OCI-LY7 (cell line): ENCODE measurements around the gene CWC27. TPM values are rescaled to one million over a fixed set of nuclear protein-coding genes. Genes with fewer than 3 reads are reported as not detected.
"Not testable (repeated sequence)": the region's sequence is repeated elsewhere in the genome, so short reads cannot be mapped to it uniquely, and the experiment has no call there.

Source experiments
- BruUV-seq: library from RNA; stranded (reverse); fragments of 400-500 nt; replicated peaks from 2 replicates; lab custom pipeline; 2021; lab: Mats Ljungman, UMichigan
- CTCF ChIA-PET: fragments of 300-600 bp; sonication (Branson Sonifier 250); formaldehyde crosslinking; loops from one replicate; lab custom pipeline; 2022; ENCODE audit warnings: antibody characterized with exemption; ENCODE audit not compliant: unreplicated experiment; lab: Charles Lee
- POLR2A ChIA-PET: fragments of 300-600 bp; sonication (Branson Sonifier 250); formaldehyde crosslinking; loops from one replicate; lab custom pipeline; 2022; ENCODE audit warnings: antibody characterized with exemption; lab: Charles Lee
- DNase-seq: peaks from one replicate; pipeline ENCODE4 v3.0.0-alpha.2; 2015; ENCODE audit warnings: low spot score
- H2AFZ ChIP-seq: fragments of 200-600 bp; sonication (generic), shearing (Covaris generic); 2 replicates; pipeline ENCODE4 v1.6.1; 2014; ENCODE audit warnings: mild to moderate bottlenecking, antibody characterized with exemption, low read length, moderate library complexity
- H3K27ac ChIP-seq: fragments of 200-600 bp; sonication (generic); 2 replicates; pipeline ENCODE4 v1.5.1; 2014; ENCODE audit warnings: mixed run types, low read depth, mild to moderate bottlenecking, moderate library complexity, low read length, inconsistent platforms; ENCODE audit not compliant: poor library complexity, severe bottlenecking
- H3K36me3 ChIP-seq: fragments of 200-600 bp; sonication (generic); 2 replicates; pipeline ENCODE4 v1.6.1; 2014; ENCODE audit warnings: mild to moderate bottlenecking, antibody characterized with exemption, low read length, moderate library complexity, mixed read lengths; ENCODE audit not compliant: insufficient read depth
- H3K4me1 ChIP-seq: fragments of 200-600 bp; sonication (generic); 2 replicates; pipeline ENCODE4 v1.5.1; 2014; ENCODE audit warnings: mild to moderate bottlenecking, low read length; ENCODE audit not compliant: insufficient read depth, poor library complexity, severe bottlenecking
- H3K4me2 ChIP-seq: fragments of 200-600 bp; sonication (generic); 2 replicates; pipeline ENCODE4 v1.6.1; 2014; ENCODE audit warnings: mild to moderate bottlenecking, low read length
- H3K4me3 ChIP-seq: fragments of 200-600 bp; sonication (generic); 2 replicates; pipeline ENCODE4 v1.5.1; 2014; ENCODE audit warnings: mild to moderate bottlenecking, low read depth, low read length; ENCODE audit not compliant: poor library complexity, severe bottlenecking
- H3K79me2 ChIP-seq: fragments of 200-600 bp; sonication (generic); 2 replicates; pipeline ENCODE4 v1.6.1; 2016; ENCODE audit warnings: low read depth, mild to moderate bottlenecking, low read length, moderate library complexity, mixed read lengths; ENCODE audit not compliant: insufficient read depth
- H3K9me2 ChIP-seq: fragments of 200-600 bp; sonication (generic); 2 replicates; pipeline ENCODE4 v1.6.1; 2016; ENCODE audit warnings: mild to moderate bottlenecking, low read length, mixed read lengths; ENCODE audit not compliant: insufficient read depth
- H3K9me3 ChIP-seq: fragments of 200-600 bp; sonication (generic); 2 replicates; pipeline ENCODE4 v1.6.1; 2014; ENCODE audit warnings: mild to moderate bottlenecking, mixed run types, low read length, mixed read lengths
- H4K20me1 ChIP-seq: fragments of 200-600 bp; sonication (generic); 2 replicates; pipeline ENCODE4 v1.6.1; 2014; ENCODE audit warnings: mild to moderate bottlenecking, antibody characterized with exemption, low read length, moderate library complexity, mixed read lengths; ENCODE audit not compliant: insufficient read depth
- CTCF ChIP-seq: fragments of 200-600 bp; sonication (generic); conservative IDR thresholded peaks from 2 replicates; pipeline ENCODE4 v1.5.1; 2014; ENCODE audit warnings: mild to moderate bottlenecking, antibody characterized with exemption, low read length, moderate library complexity, mixed read lengths
- EZH2phosphoT487 ChIP-seq: fragments of 200-600 bp; sonication (generic); IDR thresholded peaks from 2 replicates; pipeline ENCODE4 v1.6.1; 2018; ENCODE audit warnings: low read depth, borderline replicate concordance, mild to moderate bottlenecking, mixed run types, antibody characterized with exemption, low read length, moderate library complexity, mixed read lengths
- intact Hi-C: fragments of 100-400 bp; cut with micrococcal nuclease; formaldehyde crosslinking; loops from one replicate; pipeline ENCODE4 v1.10.0; 2022; ENCODE audit not compliant: unreplicated experiment
- total RNA-seq, 2 experiments: library from RNA; depleted of rRNA in 1 of 2; stranded (reverse); fragments of >200 nt in 1 of 2; shearing (Covaris generic) in 1 of 2; gene quantifications; 2 replicates each; pipeline ENCODE4 v1.2.3, GENCODE V29; 2014 to 2022

CWC27 gene
- total RNA-seq, 2 experiments from 2014 or later, result 15.4 to 33.1 TPM

- Histone ChIP-seq H3K4me2 (no peak overlapping the region), H3K9me3 (no peaks in the 10 kb centered on the region), H2AFZ (no peak overlapping the region), H3K79me2 (no peaks in the 10 kb centered on the region), H3K4me1 (peaks cover 5% of the 10 kb centered on the region), H3K27ac (no peak overlapping the region), H3K4me3 (no peak overlapping the region), H3K9me2 (no peaks in the 10 kb centered on the region), H3K36me3 (peaks cover 3% of the 10 kb centered on the region), H4K20me1 (no peaks in the 10 kb centered on the region)
- no TSS peak for BruUV-seq
- no peak for TF ChIP-seq CTCF
- intact Hi-C loops, result no loop called here
- POLR2A ChIA-PET, result interaction anchor here (0.5 kb wide), 1 partner anchor 1245 kb away, joined by 6 read pairs; no protein-coding TSS in a partner anchor
- no peak for DNase-seq
- CTCF ChIA-PET, result no interaction called here
Measured at GRCh38 chr5:64826541-64826940, 57.8 kb downstream of the CWC27 start.

- no peak for TF ChIP-seq CTCF
- TF ChIP-seq EZH2phosphoT487, result no peak
- no TSS peak for BruUV-seq
- H4K20me1 ChIP-seq, result no peaks in the 10 kb centered on the region
- no peak overlapping the region for H2AFZ ChIP-seq
- H3K9me2 ChIP-seq, result no peaks in the 10 kb centered on the region
- H3K36me3 ChIP-seq, result peaks cover 3% of the 10 kb centered on the region
- no peaks in the 10 kb centered on the region for H3K9me3 ChIP-seq
- no peaks in the 10 kb centered on the region for H3K79me2 ChIP-seq
- no peak for DNase-seq
- POLR2A ChIA-PET, result interaction anchor here (0.6 kb wide), 2 partner anchors 9 to 20 kb away, joined by 3 read pairs; no protein-coding TSS in a partner anchor
- no peak overlapping the region for H3K27ac ChIP-seq
- H3K4me2 ChIP-seq, result no peak overlapping the region
- CTCF ChIA-PET, result no interaction called here
- H3K4me1 ChIP-seq, result no peaks in the 10 kb centered on the region
- intact Hi-C loops, result no loop called here
- no peak overlapping the region for H3K4me3 ChIP-seq
Measured at GRCh38 chr5:64827703-64828102, 59.0 kb downstream of the CWC27 start.

GRCh38 chr5:64830650-64831049 lies 61.9 kb downstream of the CWC27 start:
- H3K4me2 ChIP-seq, H3K27ac ChIP-seq, H3K9me2 ChIP-seq, H2AFZ ChIP-seq, H3K4me3 ChIP-seq, intact Hi-C loops, CTCF ChIA-PET, H3K4me1 ChIP-seq, H3K9me3 ChIP-seq, BruUV-seq, H3K36me3 ChIP-seq, H4K20me1 ChIP-seq, H3K79me2 ChIP-seq, DNase-seq: not testable (repeated sequence)
- POLR2A ChIA-PET, result interaction anchor here (0.7 kb wide), 1 partner anchor 67 kb away, joined by 4 read pairs; no protein-coding TSS in a partner anchor
